ENCODE data around the gene PRKAG2. TPM values are rescaled to one million over a fixed set of nuclear protein-coding genes. Genes with fewer than 3 reads are reported as not detected.

Gene PRKAG2
- total and polyA plus RNA-seq, 2 of the 13 experiments (the other 11 are each of a cell fraction or from before 2014, with no cell fraction given), result 0.90 to 1.3 TPM

- H3K4me1 ChIP-seq (ENCODE audit: insufficient read depth, low read length), result no peaks in the 10 kb centered on the region
- ChIA-PET CTCF (ENCODE audit: low intra/inter-chr PET ratio, low total read pairs) (no interaction called here), POLR2A (no interaction called here)
- H3K36me3 ChIP-seq (replicated peaks in 1 of 2; ENCODE audit: control insufficient read depth in 1 of 2, insufficient read depth in 2 of 2, low read length in 2 of 2), result no peaks in the 10 kb centered on the region
- H3K4me3 ChIP-seq (replicated peaks in 1 of 3; ENCODE audit: insufficient read depth in 1 of 3, low read depth in 2 of 3, low read length in 3 of 3), result no peak overlapping the region
- no TSS peak for BruUV-seq (replicated peaks)
- peaks cover 8 to 16% of the 10 kb centered on the region in 2 experiments; a peak in 4 of 5 replicates for H3K27me3 ChIP-seq (ENCODE audit: control insufficient read depth in 1 of 2, insufficient read depth in 2 of 2, low read length in 2 of 2)
- 33% methylated on average over 7 of the region's 7 CpGs for WGBS (ENCODE audit: low lambda C conversion rate)
- H3K9me3 ChIP-seq (ENCODE audit: low read length), result no peaks in the 10 kb centered on the region
- ATAC-seq, result no peak
- H2AFZ ChIP-seq (ENCODE audit: low read length), result no peak overlapping the region
- no peak overlapping the region for H3K27ac ChIP-seq (ENCODE audit: extremely low read length, insufficient read depth, low read length)
- DNase-seq (ENCODE audit: low spot score), result no peak
- H4K20me1 ChIP-seq (ENCODE audit: insufficient read depth, low read length), result no peaks in the 10 kb centered on the region
- H3K79me2 ChIP-seq (ENCODE audit: insufficient read depth, low read length), result no peaks in the 10 kb centered on the region
- intact Hi-C loops (cut with micrococcal nuclease; ENCODE audit: unreplicated experiment) (no loop called here), in situ Hi-C loops (cut with HindIII; ENCODE audit: extremely low pct_ligation_motif_present, low pct_unique_long_range_greater_than_20kb) (loop anchor here (10.0 kb wide), 1 partner anchor 155 kb away; no protein-coding TSS in a partner anchor)
- no peak for FAIRE-seq
- no peak for TF ChIP-seq THAP11 (CRISPR knock-in tag; IDR thresholded peaks at IDR 0.05)
- TF ChIP-seq, protein P1, sequence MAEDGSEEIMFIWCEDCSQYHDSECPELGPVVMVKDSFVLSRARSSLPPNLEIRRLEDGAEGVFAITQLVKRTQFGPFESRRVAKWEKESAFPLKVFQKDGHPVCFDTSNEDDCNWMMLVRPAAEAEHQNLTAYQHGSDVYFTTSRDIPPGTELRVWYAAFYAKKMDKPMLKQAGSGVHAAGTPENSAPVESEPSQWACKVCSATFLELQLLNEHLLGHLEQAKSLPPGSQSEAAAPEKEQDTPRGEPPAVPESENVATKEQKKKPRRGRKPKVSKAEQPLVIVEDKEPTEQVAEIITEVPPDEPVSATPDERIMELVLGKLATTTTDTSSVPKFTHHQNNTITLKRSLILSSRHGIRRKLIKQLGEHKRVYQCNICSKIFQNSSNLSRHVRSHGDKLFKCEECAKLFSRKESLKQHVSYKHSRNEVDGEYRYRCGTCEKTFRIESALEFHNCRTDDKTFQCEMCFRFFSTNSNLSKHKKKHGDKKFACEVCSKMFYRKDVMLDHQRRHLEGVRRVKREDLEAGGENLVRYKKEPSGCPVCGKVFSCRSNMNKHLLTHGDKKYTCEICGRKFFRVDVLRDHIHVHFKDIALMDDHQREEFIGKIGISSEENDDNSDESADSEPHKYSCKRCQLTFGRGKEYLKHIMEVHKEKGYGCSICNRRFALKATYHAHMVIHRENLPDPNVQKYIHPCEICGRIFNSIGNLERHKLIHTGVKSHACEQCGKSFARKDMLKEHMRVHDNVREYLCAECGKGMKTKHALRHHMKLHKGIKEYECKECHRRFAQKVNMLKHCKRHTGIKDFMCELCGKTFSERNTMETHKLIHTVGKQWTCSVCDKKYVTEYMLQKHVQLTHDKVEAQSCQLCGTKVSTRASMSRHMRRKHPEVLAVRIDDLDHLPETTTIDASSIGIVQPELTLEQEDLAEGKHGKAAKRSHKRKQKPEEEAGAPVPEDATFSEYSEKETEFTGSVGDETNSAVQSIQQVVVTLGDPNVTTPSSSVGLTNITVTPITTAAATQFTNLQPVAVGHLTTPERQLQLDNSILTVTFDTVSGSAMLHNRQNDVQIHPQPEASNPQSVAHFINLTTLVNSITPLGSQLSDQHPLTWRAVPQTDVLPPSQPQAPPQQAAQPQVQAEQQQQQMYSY (CRISPR knock-in tag; IDR thresholded peaks at IDR 0.05), result no peak
- no peak for TF ChIP-seq HMG20B (CRISPR knock-in tag; conservative IDR thresholded peaks at IDR 0.05)
- no peak for TF ChIP-seq ZNF878 (CRISPR knock-in tag; IDR thresholded peaks at IDR 0.05)
- no peak for TF ChIP-seq PCBP2 (optimal IDR thresholded peaks at IDR 0.05; ENCODE audit: low read depth, low read length, poor library complexity, severe bottlenecking)
- no peak for TF ChIP-seq ZNF572 (CRISPR knock-in tag; IDR thresholded peaks at IDR 0.05)
- H3K4me2 ChIP-seq (ENCODE audit: low read depth, low read length), result no peak overlapping the region
- H3K9ac ChIP-seq (ENCODE audit: insufficient read depth, low read depth, low read length), result no peak overlapping the region
Measured at GRCh38 chr7:151779678-151780077, 97.2 kb downstream of the PRKAG2 start.
